Endothelial cell (in vitro differentiated cells): ENCODE measurements around the gene ERI3. TPM values are rescaled to one million over a fixed set of nuclear protein-coding genes. Genes with fewer than 3 reads are reported as not detected.

Experiments used
- DNase-seq: peaks from one replicate; pipeline ENCODE4 v3.0.0; 2021; ENCODE audit warnings: low spot score
- H3K27ac Mint-ChIP-seq: one replicate; pipeline ENCODE4 v1.8.0; 2021; ENCODE audit warnings: mixed read lengths, inconsistent platforms; ENCODE audit not compliant: unreplicated experiment
- H3K27me3 Mint-ChIP-seq: one replicate; pipeline ENCODE4 v1.8.0; 2021; ENCODE audit warnings: mild to moderate bottlenecking, moderate library complexity, mixed read lengths, inconsistent platforms; ENCODE audit not compliant: unreplicated experiment
- H3K36me3 Mint-ChIP-seq: one replicate; pipeline ENCODE4 v1.8.0; 2021; ENCODE audit warnings: mild to moderate bottlenecking, low read depth, mixed read lengths, inconsistent platforms; ENCODE audit not compliant: unreplicated experiment
- H3K4me1 Mint-ChIP-seq: one replicate; pipeline ENCODE4 v1.8.0; 2021; ENCODE audit warnings: mild to moderate bottlenecking, mixed read lengths, inconsistent platforms; ENCODE audit not compliant: unreplicated experiment
- H3K4me3 Mint-ChIP-seq: one replicate; pipeline ENCODE4 v1.8.0; 2021; ENCODE audit warnings: mild to moderate bottlenecking, mixed read lengths, inconsistent platforms; ENCODE audit not compliant: unreplicated experiment
- H3K9me3 Mint-ChIP-seq: one replicate; pipeline ENCODE4 v1.8.0; 2021; ENCODE audit warnings: mixed read lengths, inconsistent platforms; ENCODE audit not compliant: unreplicated experiment
- total RNA-seq: library from RNA; stranded (reverse); fragmentation: NEBNext Ultra II Directional; extraction: Animal tissue kit (Norgen Biotek cat#: 25700); gene quantifications from one replicate; pipeline ENCODE4 v1.2.1, GENCODE V29; 2021; ENCODE audit not compliant: unreplicated experiment
- TF ChIP-seq, protein P1 (sequence below): fragments of 200-600 bp; sonication (generic); IDR thresholded peaks from one replicate; pipeline ENCODE4 v1.5.0; 2021; ENCODE audit warnings: antibody characterized with exemption; ENCODE audit not compliant: unreplicated experiment

The ERI3 gene
- total RNA-seq, 1 donor from 2014 or later, result 42.6 TPM

DNA sequence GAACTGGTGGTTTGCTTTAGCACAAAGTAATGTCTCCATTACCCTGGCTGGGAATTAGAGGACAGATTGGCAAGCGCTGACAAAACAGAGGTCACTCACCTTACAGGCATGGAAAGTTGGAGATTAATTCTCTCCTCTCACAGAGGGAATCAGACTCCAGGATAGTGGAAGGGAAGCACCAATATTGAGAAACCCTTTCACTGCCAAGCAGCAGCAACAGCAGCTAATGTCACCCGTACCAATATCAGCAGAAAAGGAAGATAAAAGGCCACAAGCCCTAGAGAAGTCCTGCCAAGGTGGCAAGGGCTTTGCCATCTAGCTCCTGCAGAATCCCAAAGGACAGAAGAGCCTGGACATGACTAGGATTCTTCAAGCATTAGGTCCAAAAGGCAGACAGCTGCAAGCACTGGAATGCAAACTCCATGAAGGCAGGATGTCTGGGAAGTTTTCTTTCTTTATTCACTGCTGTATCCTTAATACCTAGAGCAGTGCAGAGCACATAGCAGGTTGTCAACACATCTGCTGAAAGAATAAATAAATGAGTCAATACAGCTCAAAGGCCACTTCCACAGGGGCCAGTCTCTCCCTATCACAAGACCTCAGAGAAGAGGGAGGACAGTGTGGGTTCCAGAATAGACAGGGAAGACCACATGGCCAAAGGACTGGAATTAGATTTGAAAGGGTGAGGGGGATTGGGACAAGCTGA lies 57.2 kb downstream of the ERI3 start:
- H3K9me3 Mint-ChIP-seq, result no peaks in the 10 kb centered on the region

DNA sequence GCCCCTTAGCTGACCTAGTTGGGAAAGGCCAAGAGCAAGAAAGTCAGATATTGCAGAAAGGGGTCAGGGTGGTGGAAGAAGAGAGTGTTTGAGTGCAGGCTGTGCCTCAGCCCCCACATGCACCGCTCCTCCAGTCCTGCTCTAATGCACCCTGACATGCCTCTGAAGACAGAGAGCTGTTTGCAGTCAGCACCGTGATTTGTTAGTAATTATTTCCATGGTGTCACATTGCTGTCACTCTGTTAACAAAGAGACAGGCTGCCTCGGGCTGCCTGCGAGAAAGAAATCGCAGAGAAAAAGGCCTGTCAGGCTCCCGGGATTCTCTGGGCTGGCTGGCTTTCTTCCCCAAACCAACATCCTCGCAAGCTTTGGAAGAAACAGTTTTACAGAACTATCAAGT lies 58.3 kb downstream of the ERI3 start:
- Mint-ChIP-seq H3K4me1 (peaks cover 25% of the 10 kb centered on the region), H3K27me3 (no peaks in the 10 kb centered on the region), H3K36me3 (peaks cover 9% of the 10 kb centered on the region), H3K4me3 (no peak overlapping the region), H3K9me3 (no peaks in the 10 kb centered on the region), H3K27ac (no peak overlapping the region)
- DNase-seq, result no peak
- TF ChIP-seq, protein P1, sequence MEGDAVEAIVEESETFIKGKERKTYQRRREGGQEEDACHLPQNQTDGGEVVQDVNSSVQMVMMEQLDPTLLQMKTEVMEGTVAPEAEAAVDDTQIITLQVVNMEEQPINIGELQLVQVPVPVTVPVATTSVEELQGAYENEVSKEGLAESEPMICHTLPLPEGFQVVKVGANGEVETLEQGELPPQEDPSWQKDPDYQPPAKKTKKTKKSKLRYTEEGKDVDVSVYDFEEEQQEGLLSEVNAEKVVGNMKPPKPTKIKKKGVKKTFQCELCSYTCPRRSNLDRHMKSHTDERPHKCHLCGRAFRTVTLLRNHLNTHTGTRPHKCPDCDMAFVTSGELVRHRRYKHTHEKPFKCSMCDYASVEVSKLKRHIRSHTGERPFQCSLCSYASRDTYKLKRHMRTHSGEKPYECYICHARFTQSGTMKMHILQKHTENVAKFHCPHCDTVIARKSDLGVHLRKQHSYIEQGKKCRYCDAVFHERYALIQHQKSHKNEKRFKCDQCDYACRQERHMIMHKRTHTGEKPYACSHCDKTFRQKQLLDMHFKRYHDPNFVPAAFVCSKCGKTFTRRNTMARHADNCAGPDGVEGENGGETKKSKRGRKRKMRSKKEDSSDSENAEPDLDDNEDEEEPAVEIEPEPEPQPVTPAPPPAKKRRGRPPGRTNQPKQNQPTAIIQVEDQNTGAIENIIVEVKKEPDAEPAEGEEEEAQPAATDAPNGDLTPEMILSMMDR, result no peak

More for the DNA sequence above, 57.2 kb downstream of the ERI3 start:
- no peak for DNase-seq
- TF ChIP-seq, protein P1, result no peak
- no peak overlapping the region for H3K27ac Mint-ChIP-seq
- peaks cover 17% of the 10 kb centered on the region for H3K36me3 Mint-ChIP-seq
- peaks cover 15% of the 10 kb centered on the region for H3K4me1 Mint-ChIP-seq
- H3K4me3 Mint-ChIP-seq, result no peak overlapping the region
- no peaks in the 10 kb centered on the region for H3K27me3 Mint-ChIP-seq

DNA sequence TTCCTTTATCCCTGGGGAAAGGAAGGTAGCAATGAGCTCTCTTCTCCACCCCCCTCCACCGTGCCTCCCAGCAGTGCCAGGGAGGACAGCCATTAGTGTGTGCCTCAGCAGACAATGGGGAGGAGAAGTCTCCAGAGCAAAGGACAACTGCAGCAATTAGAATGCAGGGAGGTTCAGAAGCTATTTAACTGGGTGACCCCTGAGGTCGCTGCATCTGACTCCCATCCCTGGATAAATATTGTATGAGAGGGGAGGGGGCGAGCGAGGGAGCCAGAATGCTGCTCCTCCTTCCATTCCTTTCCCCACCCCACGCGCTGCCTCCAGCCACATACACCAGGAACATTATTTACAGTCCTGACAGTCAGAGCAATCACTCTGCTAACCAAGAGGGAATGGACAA lies 59.0 kb downstream of the ERI3 start:
- TF ChIP-seq, protein P1, result no peak
- H3K36me3 Mint-ChIP-seq, result peaks cover 6% of the 10 kb centered on the region
- no peaks in the 10 kb centered on the region for H3K27me3 Mint-ChIP-seq
- H3K4me3 Mint-ChIP-seq, result no peak overlapping the region
- peaks cover 31% of the 10 kb centered on the region for H3K4me1 Mint-ChIP-seq
- H3K9me3 Mint-ChIP-seq, result no peaks in the 10 kb centered on the region
- no peak for DNase-seq
- H3K27ac Mint-ChIP-seq, result no peak overlapping the region

- Mint-ChIP-seq H3K27me3 (peaks cover 1% of the 10 kb centered on the region), H3K36me3 (peaks cover 6% of the 10 kb centered on the region), H3K27ac (no peak overlapping the region), H3K4me1 (peaks cover 43% of the 10 kb centered on the region), H3K4me3 (no peak overlapping the region), H3K9me3 (no peaks in the 10 kb centered on the region)
- peak; percentile 56 for DNase-seq
- TF ChIP-seq, protein P1, result peak; percentile 28
Observed at GRCh38 chr1:44294588-44295007, 60.5 kb downstream of the ERI3 start.

- no peak for DNase-seq
- H3K9me3 Mint-ChIP-seq, result no peaks in the 10 kb centered on the region
- TF ChIP-seq, protein P1, result no peak
- H3K27me3 Mint-ChIP-seq, result peaks cover 2% of the 10 kb centered on the region
- H3K27ac Mint-ChIP-seq, result no peak overlapping the region
- peaks cover 12% of the 10 kb centered on the region for H3K36me3 Mint-ChIP-seq
- peaks cover 46% of the 10 kb centered on the region for H3K4me1 Mint-ChIP-seq
- H3K4me3 Mint-ChIP-seq, result no peak overlapping the region
Observed at GRCh38 chr1:44293761-44294315, 61.2 kb downstream of the ERI3 start.
